GM23338 (cell line): ENCODE data around the gene ADGRG7.

Experiments
- CREB1 ChIP-seq: fragments of 250-450 bp; sonication (Bioruptor Pico); IDR thresholded peaks from 2 replicates; pipeline ENCODE4 v1.5.0; 2020; ENCODE audit warnings: low read depth, mild to moderate bottlenecking, moderate library complexity
- EZH2 ChIP-seq: fragments of 200-600 bp; sonication (generic); IDR thresholded peaks from one replicate; pipeline ENCODE4 v1.8.0; 2017; ENCODE audit warnings: antibody characterized with exemption, mild to moderate bottlenecking, low read depth; ENCODE audit not compliant: unreplicated experiment
- EZH2phosphoT487 ChIP-seq: fragments of 200-600 bp; sonication (generic); IDR thresholded peaks from one replicate; pipeline ENCODE4 v1.8.1; 2018; ENCODE audit warnings: antibody characterized with exemption; ENCODE audit not compliant: unreplicated experiment
- JUNB ChIP-seq: IDR thresholded peaks from one replicate; pipeline ENCODE4 v1.6.1; 2016; ENCODE audit warnings: antibody characterized with exemption; ENCODE audit not compliant: unreplicated experiment
- POLR2AphosphoS5 ChIP-seq: IDR thresholded peaks from 2 replicates; pipeline ENCODE4 v1.6.1; 2016; ENCODE audit warnings: antibody characterized with exemption, low read depth
- ZNF114 ChIP-seq: fragments of 250-450 bp; sonication (Bioruptor Pico); IDR thresholded peaks from 2 replicates; pipeline ENCODE4 v1.5.0; 2020; ENCODE audit warnings: mild to moderate bottlenecking, moderate library complexity
- ZNF331 ChIP-seq: fragments of 250-450 bp; sonication (Bioruptor Pico); IDR thresholded peaks from 2 replicates; pipeline ENCODE4 v1.5.0; 2020; ENCODE audit warnings: low read depth, mild to moderate bottlenecking, moderate library complexity
- TF ChIP-seq, protein P1 (sequence below), 2 experiments: fragments of 200-600 bp in 1 of 2; sonication (generic) in 1 of 2; conservative IDR thresholded peaks; 2 replicates each; pipeline versions ENCODE4 v1.5.1 to v1.6.1; 2016 to 2017; ENCODE audit warnings: antibody characterized with exemption in 2 of 2, low read depth in 2 of 2, mild to moderate bottlenecking in 2 of 2, moderate library complexity in 1 of 2
- TF ChIP-seq, protein P2 (sequence below): IDR thresholded peaks from one replicate; pipeline ENCODE4 v1.6.1; 2018; ENCODE audit warnings: antibody characterized with exemption; ENCODE audit not compliant: unreplicated experiment
- TF ChIP-seq, protein P3 (sequence below): IDR thresholded peaks from 2 replicates; pipeline ENCODE4 v1.6.1; 2016; ENCODE audit warnings: antibody characterized with exemption
- TF ChIP-seq, protein P4 (sequence below): fragments of 250-450 bp; sonication (Bioruptor Pico); IDR thresholded peaks from 2 replicates; pipeline ENCODE4 v1.5.0; 2020; ENCODE audit warnings: mild to moderate bottlenecking, moderate library complexity

DNA sequence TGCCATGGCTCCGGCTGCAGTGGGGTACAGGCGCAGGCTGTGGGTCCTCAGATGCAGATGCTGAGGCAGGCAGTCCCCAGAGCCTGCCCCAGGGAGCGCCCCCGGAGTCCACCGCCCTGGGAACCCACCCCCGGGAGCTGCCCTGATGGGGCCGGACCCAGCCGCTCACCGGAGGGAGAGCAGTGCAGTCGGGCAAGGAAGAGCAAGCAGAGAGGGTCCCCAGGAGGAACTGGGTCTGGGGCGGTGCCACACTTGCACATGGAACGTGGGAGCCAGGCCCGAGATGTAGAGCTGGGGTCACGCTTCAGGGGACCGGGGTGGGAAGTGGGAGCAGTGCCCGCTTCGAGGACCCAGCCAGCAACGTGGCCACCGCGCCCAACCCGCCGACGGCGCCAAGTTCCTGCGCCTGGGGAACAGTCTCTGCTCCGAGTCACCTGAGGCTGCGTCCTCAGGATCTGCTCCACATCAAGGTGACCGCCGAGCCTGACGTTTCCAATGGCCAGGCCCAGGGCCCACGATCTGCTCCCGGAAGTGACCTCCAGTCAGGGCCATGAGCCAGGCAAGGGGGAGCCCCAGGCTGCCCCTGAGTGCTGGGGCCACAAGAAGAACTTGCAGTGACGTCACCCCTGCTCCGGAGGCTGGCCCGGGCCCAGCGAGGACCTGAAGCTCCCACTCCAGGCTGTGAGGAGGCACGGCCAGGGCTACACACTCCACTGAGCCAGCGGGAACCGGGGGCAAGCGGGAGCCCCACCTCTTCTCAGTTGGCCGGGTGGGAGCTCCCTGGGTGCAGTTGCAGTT is 72.9 kb downstream of the ADGRG7 start:
- TF ChIP-seq, protein P1, sequence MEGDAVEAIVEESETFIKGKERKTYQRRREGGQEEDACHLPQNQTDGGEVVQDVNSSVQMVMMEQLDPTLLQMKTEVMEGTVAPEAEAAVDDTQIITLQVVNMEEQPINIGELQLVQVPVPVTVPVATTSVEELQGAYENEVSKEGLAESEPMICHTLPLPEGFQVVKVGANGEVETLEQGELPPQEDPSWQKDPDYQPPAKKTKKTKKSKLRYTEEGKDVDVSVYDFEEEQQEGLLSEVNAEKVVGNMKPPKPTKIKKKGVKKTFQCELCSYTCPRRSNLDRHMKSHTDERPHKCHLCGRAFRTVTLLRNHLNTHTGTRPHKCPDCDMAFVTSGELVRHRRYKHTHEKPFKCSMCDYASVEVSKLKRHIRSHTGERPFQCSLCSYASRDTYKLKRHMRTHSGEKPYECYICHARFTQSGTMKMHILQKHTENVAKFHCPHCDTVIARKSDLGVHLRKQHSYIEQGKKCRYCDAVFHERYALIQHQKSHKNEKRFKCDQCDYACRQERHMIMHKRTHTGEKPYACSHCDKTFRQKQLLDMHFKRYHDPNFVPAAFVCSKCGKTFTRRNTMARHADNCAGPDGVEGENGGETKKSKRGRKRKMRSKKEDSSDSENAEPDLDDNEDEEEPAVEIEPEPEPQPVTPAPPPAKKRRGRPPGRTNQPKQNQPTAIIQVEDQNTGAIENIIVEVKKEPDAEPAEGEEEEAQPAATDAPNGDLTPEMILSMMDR (conservative IDR thresholded peaks at IDR 0.05; ENCODE audit: low read depth in 2 of 2), result no peak
- no peak for TF ChIP-seq EZH2
- no peak for TF ChIP-seq CREB1 (CRISPR knock-in tag)
- TF ChIP-seq JUNB, result no peak
- no peak for TF ChIP-seq POLR2AphosphoS5
- TF ChIP-seq, protein P2, sequence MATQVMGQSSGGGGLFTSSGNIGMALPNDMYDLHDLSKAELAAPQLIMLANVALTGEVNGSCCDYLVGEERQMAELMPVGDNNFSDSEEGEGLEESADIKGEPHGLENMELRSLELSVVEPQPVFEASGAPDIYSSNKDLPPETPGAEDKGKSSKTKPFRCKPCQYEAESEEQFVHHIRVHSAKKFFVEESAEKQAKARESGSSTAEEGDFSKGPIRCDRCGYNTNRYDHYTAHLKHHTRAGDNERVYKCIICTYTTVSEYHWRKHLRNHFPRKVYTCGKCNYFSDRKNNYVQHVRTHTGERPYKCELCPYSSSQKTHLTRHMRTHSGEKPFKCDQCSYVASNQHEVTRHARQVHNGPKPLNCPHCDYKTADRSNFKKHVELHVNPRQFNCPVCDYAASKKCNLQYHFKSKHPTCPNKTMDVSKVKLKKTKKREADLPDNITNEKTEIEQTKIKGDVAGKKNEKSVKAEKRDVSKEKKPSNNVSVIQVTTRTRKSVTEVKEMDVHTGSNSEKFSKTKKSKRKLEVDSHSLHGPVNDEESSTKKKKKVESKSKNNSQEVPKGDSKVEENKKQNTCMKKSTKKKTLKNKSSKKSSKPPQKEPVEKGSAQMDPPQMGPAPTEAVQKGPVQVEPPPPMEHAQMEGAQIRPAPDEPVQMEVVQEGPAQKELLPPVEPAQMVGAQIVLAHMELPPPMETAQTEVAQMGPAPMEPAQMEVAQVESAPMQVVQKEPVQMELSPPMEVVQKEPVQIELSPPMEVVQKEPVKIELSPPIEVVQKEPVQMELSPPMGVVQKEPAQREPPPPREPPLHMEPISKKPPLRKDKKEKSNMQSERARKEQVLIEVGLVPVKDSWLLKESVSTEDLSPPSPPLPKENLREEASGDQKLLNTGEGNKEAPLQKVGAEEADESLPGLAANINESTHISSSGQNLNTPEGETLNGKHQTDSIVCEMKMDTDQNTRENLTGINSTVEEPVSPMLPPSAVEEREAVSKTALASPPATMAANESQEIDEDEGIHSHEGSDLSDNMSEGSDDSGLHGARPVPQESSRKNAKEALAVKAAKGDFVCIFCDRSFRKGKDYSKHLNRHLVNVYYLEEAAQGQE, result no peak
- no peak for TF ChIP-seq EZH2phosphoT487
- no peak for TF ChIP-seq ZNF331 (CRISPR knock-in tag)
- TF ChIP-seq, protein P3, sequence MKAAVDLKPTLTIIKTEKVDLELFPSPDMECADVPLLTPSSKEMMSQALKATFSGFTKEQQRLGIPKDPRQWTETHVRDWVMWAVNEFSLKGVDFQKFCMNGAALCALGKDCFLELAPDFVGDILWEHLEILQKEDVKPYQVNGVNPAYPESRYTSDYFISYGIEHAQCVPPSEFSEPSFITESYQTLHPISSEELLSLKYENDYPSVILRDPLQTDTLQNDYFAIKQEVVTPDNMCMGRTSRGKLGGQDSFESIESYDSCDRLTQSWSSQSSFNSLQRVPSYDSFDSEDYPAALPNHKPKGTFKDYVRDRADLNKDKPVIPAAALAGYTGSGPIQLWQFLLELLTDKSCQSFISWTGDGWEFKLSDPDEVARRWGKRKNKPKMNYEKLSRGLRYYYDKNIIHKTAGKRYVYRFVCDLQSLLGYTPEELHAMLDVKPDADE, result no peak
- TF ChIP-seq ZNF114, result no peak
- TF ChIP-seq, protein P4, sequence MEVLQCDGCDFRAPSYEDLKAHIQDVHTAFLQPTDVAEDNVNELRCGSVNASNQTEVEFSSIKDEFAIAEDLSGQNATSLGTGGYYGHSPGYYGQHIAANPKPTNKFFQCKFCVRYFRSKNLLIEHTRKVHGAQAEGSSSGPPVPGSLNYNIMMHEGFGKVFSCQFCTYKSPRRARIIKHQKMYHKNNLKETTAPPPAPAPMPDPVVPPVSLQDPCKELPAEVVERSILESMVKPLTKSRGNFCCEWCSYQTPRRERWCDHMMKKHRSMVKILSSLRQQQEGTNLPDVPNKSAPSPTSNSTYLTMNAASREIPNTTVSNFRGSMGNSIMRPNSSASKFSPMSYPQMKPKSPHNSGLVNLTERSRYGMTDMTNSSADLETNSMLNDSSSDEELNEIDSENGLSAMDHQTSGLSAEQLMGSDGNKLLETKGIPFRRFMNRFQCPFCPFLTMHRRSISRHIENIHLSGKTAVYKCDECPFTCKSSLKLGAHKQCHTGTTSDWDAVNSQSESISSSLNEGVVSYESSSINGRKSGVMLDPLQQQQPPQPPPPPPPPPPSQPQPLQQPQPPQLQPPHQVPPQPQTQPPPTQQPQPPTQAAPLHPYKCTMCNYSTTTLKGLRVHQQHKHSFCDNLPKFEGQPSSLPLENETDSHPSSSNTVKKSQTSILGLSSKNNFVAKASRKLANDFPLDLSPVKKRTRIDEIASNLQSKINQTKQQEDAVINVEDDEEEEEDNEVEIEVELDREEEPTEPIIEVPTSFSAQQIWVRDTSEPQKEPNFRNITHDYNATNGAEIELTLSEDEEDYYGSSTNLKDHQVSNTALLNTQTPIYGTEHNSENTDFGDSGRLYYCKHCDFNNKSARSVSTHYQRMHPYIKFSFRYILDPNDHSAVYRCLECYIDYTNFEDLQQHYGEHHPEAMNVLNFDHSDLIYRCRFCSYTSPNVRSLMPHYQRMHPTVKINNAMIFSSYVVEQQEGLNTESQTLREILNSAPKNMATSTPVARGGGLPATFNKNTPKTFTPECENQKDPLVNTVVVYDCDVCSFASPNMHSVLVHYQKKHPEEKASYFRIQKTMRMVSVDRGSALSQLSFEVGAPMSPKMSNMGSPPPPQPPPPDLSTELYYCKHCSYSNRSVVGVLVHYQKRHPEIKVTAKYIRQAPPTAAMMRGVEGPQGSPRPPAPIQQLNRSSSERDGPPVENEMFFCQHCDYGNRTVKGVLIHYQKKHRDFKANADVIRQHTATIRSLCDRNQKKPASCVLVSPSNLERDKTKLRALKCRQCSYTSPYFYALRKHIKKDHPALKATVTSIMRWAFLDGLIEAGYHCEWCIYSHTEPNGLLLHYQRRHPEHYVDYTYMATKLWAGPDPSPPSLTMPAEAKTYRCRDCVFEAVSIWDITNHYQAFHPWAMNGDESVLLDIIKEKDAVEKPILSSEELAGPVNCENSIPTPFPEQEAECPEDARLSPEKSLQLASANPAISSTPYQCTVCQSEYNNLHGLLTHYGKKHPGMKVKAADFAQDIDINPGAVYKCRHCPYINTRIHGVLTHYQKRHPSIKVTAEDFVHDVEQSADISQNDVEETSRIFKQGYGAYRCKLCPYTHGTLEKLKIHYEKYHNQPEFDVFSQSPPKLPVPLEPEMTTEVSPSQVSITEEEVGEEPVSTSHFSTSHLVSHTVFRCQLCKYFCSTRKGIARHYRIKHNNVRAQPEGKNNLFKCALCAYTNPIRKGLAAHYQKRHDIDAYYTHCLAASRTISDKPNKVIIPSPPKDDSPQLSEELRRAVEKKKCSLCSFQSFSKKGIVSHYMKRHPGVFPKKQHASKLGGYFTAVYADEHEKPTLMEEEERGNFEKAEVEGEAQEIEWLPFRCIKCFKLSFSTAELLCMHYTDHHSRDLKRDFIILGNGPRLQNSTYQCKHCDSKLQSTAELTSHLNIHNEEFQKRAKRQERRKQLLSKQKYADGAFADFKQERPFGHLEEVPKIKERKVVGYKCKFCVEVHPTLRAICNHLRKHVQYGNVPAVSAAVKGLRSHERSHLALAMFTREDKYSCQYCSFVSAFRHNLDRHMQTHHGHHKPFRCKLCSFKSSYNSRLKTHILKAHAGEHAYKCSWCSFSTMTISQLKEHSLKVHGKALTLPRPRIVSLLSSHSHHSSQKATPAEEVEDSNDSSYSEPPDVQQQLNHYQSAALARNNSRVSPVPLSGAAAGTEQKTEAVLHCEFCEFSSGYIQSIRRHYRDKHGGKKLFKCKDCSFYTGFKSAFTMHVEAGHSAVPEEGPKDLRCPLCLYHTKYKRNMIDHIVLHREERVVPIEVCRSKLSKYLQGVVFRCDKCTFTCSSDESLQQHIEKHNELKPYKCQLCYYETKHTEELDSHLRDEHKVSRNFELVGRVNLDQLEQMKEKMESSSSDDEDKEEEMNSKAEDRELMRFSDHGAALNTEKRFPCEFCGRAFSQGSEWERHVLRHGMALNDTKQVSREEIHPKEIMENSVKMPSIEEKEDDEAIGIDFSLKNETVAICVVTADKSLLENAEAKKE, result no peak
